Lower leg skin (tissue), 4 donors: ENCODE measurements around the gene MIS12. TPM values are rescaled to one million over a fixed set of nuclear protein-coding genes. Genes with fewer than 3 reads are reported as not detected.
A peak's percentile ranks its signal among the peaks of the same experiment; 100 is the strongest.

ENCODE experiments used
- DNase-seq, 2 donors: peaks; one replicate each; pipeline ENCODE4 v3.0.0-alpha.2; 2019; ENCODE audit warnings: low spot score in 2 of 2
- H3K4me3 ChIP-seq: fragments of 200-600 bp; sonication (generic); 2 replicates; pipeline ENCODE4 v1.5.1; 2017; ENCODE audit warnings: mild to moderate bottlenecking, low read depth; ENCODE audit not compliant: poor library complexity, severe bottlenecking
- CTCF ChIP-seq, 3 donors: fragments of 450-650 bp; IDR thresholded peaks; one replicate each; pipeline ENCODE4 v1.5.1; 2016; ENCODE audit warnings: antibody characterized with exemption in 3 of 3, mild to moderate bottlenecking in 3 of 3, moderate library complexity in 2 of 3
- POLR2A ChIP-seq, 2 donors: fragments of 450-650 bp; IDR thresholded peaks; one replicate each; pipeline ENCODE4 v1.6.1; 2016 to 2017; ENCODE audit warnings: antibody characterized with exemption in 2 of 2, mild to moderate bottlenecking in 1 of 2, moderate library complexity in 1 of 2
- WGBS, 2 donors: methylation state at CpG; one replicate each; pipeline ENCODE4 v1.1.5; 2018; 5-methylcytosine and 5-hydroxymethylcytosine counted together
- intact Hi-C: fragments of 100-400 bp; cut with DNase I; formaldehyde crosslinking; loops from one replicate; pipeline ENCODE4 v1.15.0; 2023; ENCODE audit warnings: low total_unique reads
- total RNA-seq, 4 donors: library from RNA; depleted of rRNA; stranded (reverse); fragments of >200 nt; gene quantifications; one replicate each; pipeline ENCODE4 v1.1.0, GENCODE V29; 2016

The MIS12 gene
- total RNA-seq, 4 donors from 2014 or later, result 6.7 to 10.3 (median 9.5) TPM

DNA sequence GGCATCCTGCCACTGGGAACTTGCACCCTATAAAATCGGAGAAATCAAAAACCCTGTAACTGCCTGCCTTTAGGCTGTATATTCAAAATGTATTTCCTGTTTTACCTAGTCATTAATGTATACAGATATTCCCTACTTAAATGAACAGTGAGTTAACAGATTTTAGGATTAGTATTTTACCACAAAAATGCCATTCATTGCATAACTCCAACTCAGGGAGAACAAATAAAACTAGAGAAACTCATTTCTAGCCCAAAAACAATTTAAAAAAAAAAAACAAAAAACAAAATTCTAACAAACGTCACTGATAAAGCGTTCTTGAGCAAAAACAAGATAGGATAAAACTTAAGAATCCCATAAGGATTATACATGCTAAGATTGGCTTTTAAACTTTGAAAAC is 13.9 kb upstream of the MIS12 start:
- 78 to 86% methylated on average over 3 of the region's 3 CpGs for WGBS, 2 donors
- H3K4me3 ChIP-seq, result no peak overlapping the region
- no peak for DNase-seq
- intact Hi-C loops, result no loop called here
- no peak for TF ChIP-seq CTCF (IDR thresholded peaks at IDR 0.05)
- TF ChIP-seq POLR2A (IDR thresholded peaks at IDR 0.05), result no peak

DNA sequence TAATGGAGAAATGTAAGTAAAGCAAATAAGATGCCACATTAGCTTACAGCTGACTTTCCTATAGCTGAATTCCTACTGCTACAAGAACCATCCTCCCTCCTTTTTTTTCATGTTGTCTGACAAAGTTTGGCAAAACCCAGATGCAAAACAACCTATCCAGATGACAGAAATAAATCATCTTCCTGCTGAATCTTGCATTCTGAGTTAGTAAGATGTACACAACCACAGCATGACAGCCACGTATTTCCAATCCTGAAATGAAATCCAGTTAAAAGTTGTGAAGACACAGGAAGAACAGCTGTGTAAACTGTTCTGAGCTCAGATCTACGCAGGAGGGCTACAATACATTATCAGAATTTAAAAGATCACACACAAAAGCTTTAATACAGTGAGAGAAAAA is 12.5 kb upstream of the MIS12 start:
- intact Hi-C loops, result no loop called here
- no peak overlapping the region for H3K4me3 ChIP-seq

DNA sequence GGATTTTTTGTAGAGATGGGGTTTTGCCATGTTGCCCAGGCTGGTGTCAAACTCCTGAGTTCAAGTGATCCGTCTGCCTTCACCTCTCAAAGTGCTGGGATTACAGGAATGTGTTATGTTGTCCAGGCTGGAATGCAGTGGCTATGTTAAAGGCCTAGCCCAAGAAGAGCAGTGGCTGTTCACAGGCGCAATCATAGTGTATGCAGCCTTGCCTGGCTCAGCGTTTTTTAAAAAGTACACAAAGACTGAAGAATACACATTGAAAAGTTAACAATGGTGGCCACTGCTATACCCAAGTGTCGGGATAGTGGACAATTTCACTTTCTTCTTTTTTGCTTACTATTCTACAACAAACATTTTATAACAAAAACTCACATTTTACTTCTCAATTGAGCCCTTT is 7.4 kb upstream of the MIS12 start:
- WGBS, 2 donors, result 91 to 93% methylated on average over 4 of the region's 4 CpGs
- peak in 1 of 2 donors; percentile 53 for DNase-seq
- TF ChIP-seq POLR2A (IDR thresholded peaks at IDR 0.05) (no peak), CTCF (IDR thresholded peaks at IDR 0.05) (no peak)
- intact Hi-C loops, result no loop called here
- H3K4me3 ChIP-seq, result no peak overlapping the region

More for the DNA sequence above, 12.5 kb upstream of the MIS12 start:
- no peak for TF ChIP-seq POLR2A (IDR thresholded peaks at IDR 0.05)
- TF ChIP-seq CTCF (IDR thresholded peaks at IDR 0.05), result no peak
- no peak for DNase-seq
- WGBS, 2 donors, result 84 to 91% methylated on average over 2 of the region's 2 CpGs

- WGBS, 2 donors, result 57 to 63% methylated on average over 6 of the region's 6 CpGs
- H3K4me3 ChIP-seq, result no peak overlapping the region
- intact Hi-C loops, result no loop called here
- TF ChIP-seq POLR2A (IDR thresholded peaks at IDR 0.05) (no peak), CTCF (IDR thresholded peaks at IDR 0.05) (no peak)
- DNase-seq, result no peak
Observed at GRCh38 chr17:5480962-5481361, 5.4 kb upstream of the MIS12 start.

DNA sequence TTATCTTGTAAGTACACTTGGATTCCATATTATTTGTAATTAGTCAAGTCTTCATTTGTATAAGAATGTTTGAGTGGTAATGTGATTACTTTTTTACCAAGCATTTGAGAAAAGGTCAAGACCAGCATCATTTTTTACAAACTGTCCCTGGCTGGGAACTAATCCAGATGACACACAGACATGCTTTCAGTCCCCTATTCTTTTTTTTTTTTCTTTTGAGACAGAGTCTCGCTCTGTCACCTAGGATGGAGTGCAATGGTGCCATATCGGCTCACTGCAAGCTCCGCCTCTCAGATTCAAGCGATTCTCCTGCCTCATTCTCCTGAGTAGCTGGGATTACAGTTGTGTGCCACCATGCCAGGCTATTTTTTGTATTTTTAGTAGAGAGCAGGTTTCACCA is 4.9 kb upstream of the MIS12 start:
- no peak overlapping the region for H3K4me3 ChIP-seq
- WGBS, 2 donors, result 89 to 98% methylated on average over 4 of the region's 4 CpGs
- intact Hi-C loops, result no loop called here
- no peak for DNase-seq
- TF ChIP-seq CTCF (IDR thresholded peaks at IDR 0.05) (no peak), POLR2A (IDR thresholded peaks at IDR 0.05) (no peak)
